ENCODE results near the gene COBL.
"Not testable (repeated sequence)": the region's sequence is repeated elsewhere in the genome, so short reads cannot be mapped to it uniquely, and the experiment has no call there.

The COBL gene

GRCh38 chr7:51213618-51214017 lies 103.0 kb downstream of the COBL start:
- Histone ChIP-seq H3K27me3 (replicated peaks; ENCODE audit: control insufficient read depth, insufficient read depth, low read length) (no peaks in the 10 kb centered on the region), H3K36me3 (ENCODE audit: control insufficient read depth, insufficient read depth, low read length) (no peaks in the 10 kb centered on the region), H3K4me3 (replicated peaks; ENCODE audit: low read depth, low read length) (no peak overlapping the region)
- no peak for TF ChIP-seq CTCF (IDR thresholded peaks at IDR 0.05; ENCODE audit: insufficient read depth, low read length, poor library complexity, severe bottlenecking)
- DNase-seq (ENCODE audit: extremely low read depth, insufficient read length), result no peak

DNA sequence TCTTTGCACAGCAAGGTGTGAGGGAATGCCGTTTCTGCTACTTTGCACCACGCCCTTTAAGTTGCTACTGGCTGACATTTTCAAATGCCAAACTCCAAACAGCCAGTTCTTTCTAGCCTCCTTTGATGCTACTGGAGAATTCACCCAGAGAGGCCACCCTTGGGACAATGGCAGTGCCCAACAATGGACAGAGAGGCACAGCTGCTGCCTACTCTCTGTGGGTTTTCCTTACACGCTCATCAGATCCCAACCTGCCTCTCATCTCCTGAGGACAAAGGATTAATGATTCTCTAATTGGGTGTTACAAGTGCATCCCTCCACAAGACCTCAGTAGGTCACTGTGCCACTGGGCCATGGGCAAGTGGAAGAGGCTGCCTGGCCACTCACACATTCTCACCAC lies 105.8 kb downstream of the COBL start:
- Histone ChIP-seq H3K36me3 (ENCODE audit: control insufficient read depth, insufficient read depth, low read length) (no peaks in the 10 kb centered on the region), H3K27me3 (replicated peaks; ENCODE audit: control insufficient read depth, insufficient read depth, low read length) (no peaks in the 10 kb centered on the region), H3K4me3 (replicated peaks; ENCODE audit: low read depth, low read length) (no peak overlapping the region)
- no peak for DNase-seq (ENCODE audit: extremely low read depth, insufficient read length)
- no peak for TF ChIP-seq CTCF (IDR thresholded peaks at IDR 0.05; ENCODE audit: insufficient read depth, low read length, poor library complexity, severe bottlenecking)

DNA sequence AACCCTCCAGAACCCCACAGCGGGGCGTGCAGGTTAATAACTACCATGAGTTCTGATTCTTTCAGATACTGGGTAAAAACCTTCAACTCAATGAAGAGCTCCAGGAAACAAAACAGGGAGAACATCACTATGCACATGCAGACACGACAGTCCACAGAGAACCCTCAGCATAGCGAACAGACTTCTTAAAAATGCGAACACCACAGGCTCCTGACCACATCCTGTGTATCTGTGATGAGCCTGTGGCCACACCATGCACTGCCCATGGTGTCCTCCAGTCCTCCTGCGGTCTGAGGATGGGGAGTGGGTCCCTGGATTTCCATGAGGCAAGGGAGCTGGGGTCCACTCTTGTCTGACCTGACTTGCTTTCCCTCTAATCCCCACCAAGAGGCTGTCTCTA lies 107.2 kb downstream of the COBL start:
- no peaks in the 10 kb centered on the region for H3K36me3 ChIP-seq (ENCODE audit: control insufficient read depth, insufficient read depth, low read length)
- no peak for DNase-seq (ENCODE audit: extremely low read depth, insufficient read length)
- H3K27me3 ChIP-seq (replicated peaks; ENCODE audit: control insufficient read depth, insufficient read depth, low read length), result no peaks in the 10 kb centered on the region
- no peak overlapping the region for H3K4me3 ChIP-seq (replicated peaks; ENCODE audit: low read depth, low read length)
- TF ChIP-seq CTCF (IDR thresholded peaks at IDR 0.05; ENCODE audit: insufficient read depth, low read length, poor library complexity, severe bottlenecking), result no peak

- DNase-seq (ENCODE audit: extremely low read depth, insufficient read length); H3K36me3 ChIP-seq (ENCODE audit: control insufficient read depth, insufficient read depth, low read length): not testable (repeated sequence)
These were observed 108.5 kb downstream of the COBL start for GRCh38 chr7:51208125-51208524.

DNA sequence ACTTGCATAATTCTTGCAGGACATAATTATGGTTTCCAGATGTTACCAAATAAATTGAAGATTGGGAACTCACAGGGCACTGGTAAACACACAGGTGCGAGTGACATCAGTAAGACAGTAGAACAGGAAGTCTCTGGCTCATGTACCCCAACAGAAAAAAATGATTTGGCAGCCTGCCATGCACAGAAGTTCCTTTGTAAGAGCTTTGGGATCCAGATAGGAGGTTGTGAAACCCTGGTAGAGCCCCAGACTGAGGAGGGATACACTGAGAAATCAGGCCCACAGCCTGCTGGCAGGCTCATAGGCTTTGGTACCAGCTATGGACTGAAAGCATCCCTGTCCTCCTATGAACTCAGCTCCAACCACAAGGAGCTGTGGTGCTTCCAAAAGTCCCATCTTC lies 118.0 kb downstream of the COBL start:
- no peaks in the 10 kb centered on the region for H3K27me3 ChIP-seq (replicated peaks; ENCODE audit: control insufficient read depth, insufficient read depth, low read length)
- no peak for DNase-seq (ENCODE audit: extremely low read depth, insufficient read length)
- H3K36me3 ChIP-seq (ENCODE audit: control insufficient read depth, insufficient read depth, low read length), result no peaks in the 10 kb centered on the region
- H3K4me3 ChIP-seq (replicated peaks; ENCODE audit: low read depth, low read length), result no peak overlapping the region
- TF ChIP-seq CTCF (IDR thresholded peaks at IDR 0.05; ENCODE audit: insufficient read depth, low read length, poor library complexity, severe bottlenecking), result no peak

More at GRCh38 chr7:51208125-51208524, 108.5 kb downstream of the COBL start:
- H3K27me3 ChIP-seq (replicated peaks; ENCODE audit: control insufficient read depth, insufficient read depth, low read length); H3K4me3 ChIP-seq (replicated peaks; ENCODE audit: low read depth, low read length): not testable (repeated sequence)

DNA sequence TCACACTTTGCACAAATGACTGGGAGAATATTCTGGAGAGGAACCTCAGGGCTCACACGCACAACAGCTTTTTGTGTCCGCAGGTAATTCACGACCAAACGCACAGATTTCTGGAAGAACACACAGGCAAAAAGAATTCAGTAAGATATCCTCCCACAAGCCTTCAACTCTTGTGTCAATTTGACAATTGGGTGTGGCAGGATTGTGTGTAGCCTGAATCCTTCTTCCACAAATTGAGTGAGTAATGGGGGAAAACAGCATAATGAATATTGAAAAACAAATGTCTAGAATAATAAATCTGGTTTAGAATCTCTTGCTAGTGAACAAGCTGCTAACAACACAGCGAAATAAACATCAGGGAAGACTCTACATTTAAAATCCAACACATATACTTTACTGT lies 125.6 kb downstream of the COBL start:
- TF ChIP-seq CTCF (IDR thresholded peaks at IDR 0.05; ENCODE audit: insufficient read depth, low read length, poor library complexity, severe bottlenecking), result no peak
- Histone ChIP-seq H3K36me3 (ENCODE audit: control insufficient read depth, insufficient read depth, low read length) (no peaks in the 10 kb centered on the region), H3K27me3 (replicated peaks; ENCODE audit: control insufficient read depth, insufficient read depth, low read length) (no peaks in the 10 kb centered on the region), H3K4me3 (replicated peaks; ENCODE audit: low read depth, low read length) (no peak overlapping the region)
- no peak for DNase-seq (ENCODE audit: extremely low read depth, insufficient read length)

Measured in GM06990 (cell line).